ENCODE data around the gene KLK2. TPM values are rescaled to one million over a fixed set of nuclear protein-coding genes. Genes with fewer than 3 reads are reported as not detected.
A peak's percentile ranks its signal among the peaks of the same experiment; 100 is the strongest.

The KLK2 gene
- total and polyA plus RNA-seq, 2 of the 4 experiments (the other 2 are of a cell fraction): not detected

- H3K9ac ChIP-seq (ENCODE audit: low read depth, low read length): no peak overlapping the region
- no TSS peak for BruUV-seq (replicated peaks)
- H4K20me1 ChIP-seq (ENCODE audit: insufficient read depth, low read length): no peaks in the 10 kb centered on the region
- H3K23ac ChIP-seq (ENCODE audit: low read depth, low read length): no peak overlapping the region
- no peaks in the 10 kb centered on the region for H3K9me3 ChIP-seq (ENCODE audit: control insufficient read depth, insufficient read depth, low read length)
- DNase-seq (no peak), ATAC-seq (ENCODE audit: low read depth) (no peak)
- H3K56ac ChIP-seq (ENCODE audit: extremely low read depth, insufficient read depth, low read length): no peak overlapping the region
- no peak overlapping the region for H2AFZ ChIP-seq (replicated peaks; ENCODE audit: low read length, poor library complexity)
- H4K91ac ChIP-seq (ENCODE audit: insufficient read depth, low read depth, low read length): no peak overlapping the region
- H4K5ac ChIP-seq (ENCODE audit: low read depth, low read length): no peak overlapping the region
- no peak overlapping the region for H2BK5ac ChIP-seq (ENCODE audit: low read depth, low read length, poor library complexity, severe bottlenecking)
- no peaks in the 10 kb centered on the region for H3K4me1 ChIP-seq (ENCODE audit: control insufficient read depth, insufficient read depth, low read length)
- TF ChIP-seq MAFK (IDR thresholded peaks at IDR 0.05; ENCODE audit: low read depth, low read length) (peak; percentile 65), MAZ (IDR thresholded peaks at IDR 0.05; ENCODE audit: borderline replicate concordance, low read depth, low read length) (no peak), RAD21 (IDR thresholded peaks at IDR 0.05; ENCODE audit: low read length) (no peak)
- in situ Hi-C loops (cut with MboI; ENCODE audit: low sequenced_read_pairs): no loop called here
- no peaks in the 10 kb centered on the region for H3K27me3 ChIP-seq (ENCODE audit: control insufficient read depth, insufficient read depth, low read length)
- no peak overlapping the region for H2BK120ac ChIP-seq (ENCODE audit: low read depth, low read length)
- H2AK9ac ChIP-seq (replicated peaks; ENCODE audit: low read depth, low read length, poor library complexity): no peak overlapping the region
- no peak overlapping the region for H3K4me2 ChIP-seq (ENCODE audit: low read depth, low read length)
- no peak overlapping the region for H3K18ac ChIP-seq (ENCODE audit: low read depth, low read length)
- ChIA-PET CTCF (no interaction called here), POLR2A (ENCODE audit: unreplicated experiment) (no interaction called here)
- no peaks in the 10 kb centered on the region for H3K36me3 ChIP-seq (ENCODE audit: control insufficient read depth, insufficient read depth, low read length)
- H2BK15ac ChIP-seq (ENCODE audit: low read depth, low read length): no peak overlapping the region
- H3K27ac ChIP-seq (ENCODE audit: insufficient read depth, low read length): no peak overlapping the region
- H2AK5ac ChIP-seq (ENCODE audit: low read depth, low read length): no peak overlapping the region
- no peak overlapping the region for H3K4ac ChIP-seq (ENCODE audit: low read depth, low read length)
- intact Hi-C loops (cut with micrococcal nuclease): no loop called here
- no peak overlapping the region for H4K8ac ChIP-seq (ENCODE audit: low read depth in 2 of 2, low read length in 2 of 2)
- 95% methylated on average over 13 of the region's 18 CpGs; no CpG with 5 or more reads in 1 of the 2 experiments for WGBS, 2 experiments (ENCODE audit: extremely low coverage in 2 of 2, insufficient read length in 1 of 2)
- H3K9me1 ChIP-seq (ENCODE audit: insufficient read depth, low read length): no peaks in the 10 kb centered on the region
- H2BK20ac ChIP-seq (ENCODE audit: low read depth, low read length): no peak overlapping the region
- dilution Hi-C loops (cut with HindIII; ENCODE audit: low sequenced_read_pairs, unreplicated experiment): no loop called here
- no peak overlapping the region for H3K14ac ChIP-seq (replicated peaks; ENCODE audit: low read depth, low read length)
- H3K4me3 ChIP-seq (ENCODE audit: insufficient read depth, low read depth, low read length): no peak overlapping the region
- no peaks in the 10 kb centered on the region for H3K79me1 ChIP-seq (ENCODE audit: low read depth in 1 of 2, low read length in 2 of 2)
Measured at GRCh38 chr19:50893047-50893736, 20.0 kb downstream of the KLK2 start.
